Right renal cortex interstitium (tissue), 3 donors: ENCODE data around the gene AMTN. TPM values are rescaled to one million over a fixed set of nuclear protein-coding genes. Genes with fewer than 3 reads are reported as not detected.
"Not testable (repeated sequence)": the region's sequence is repeated elsewhere in the genome, so short reads cannot be mapped to it uniquely, and the experiment has no call there.

Source experiments
- DNase-seq, 3 donors: peaks; one replicate each; pipeline ENCODE4 v3.0.0-alpha.2; 2013; ENCODE audit warnings: low read depth in 3 of 3, low spot score in 2 of 3
- polyA plus RNA-seq, 3 donors: library from polyadenylated mRNA; unstranded; fragments of 120-200 nt; gene quantifications; one replicate each; pipeline ENCODE4 v1.2.1, GENCODE V29; 2013; ENCODE audit not compliant: insufficient read length in 3 of 3

The AMTN gene, protein sequence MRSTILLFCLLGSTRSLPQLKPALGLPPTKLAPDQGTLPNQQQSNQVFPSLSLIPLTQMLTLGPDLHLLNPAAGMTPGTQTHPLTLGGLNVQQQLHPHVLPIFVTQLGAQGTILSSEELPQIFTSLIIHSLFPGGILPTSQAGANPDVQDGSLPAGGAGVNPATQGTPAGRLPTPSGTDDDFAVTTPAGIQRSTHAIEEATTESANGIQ
- not detected for polyA plus RNA-seq

GRCh38 chr4:70518269-70518668 lies at the start of gene AMTN:
Gene AMTN (plus strand): TSS chr4:70518569. CDS start chr4:70518778, 209 bp downstream.
- DNase-seq: no peak

GRCh38 chr4:70471897-70472296 lies 46.5 kb upstream of the AMTN start, which contains the start of gene MUC7:
Gene MUC7 (plus strand): TSS chr4:70472197. CDS start chr4:70474022, 1,825 bp downstream.
- DNase-seq: no peak

DNA sequence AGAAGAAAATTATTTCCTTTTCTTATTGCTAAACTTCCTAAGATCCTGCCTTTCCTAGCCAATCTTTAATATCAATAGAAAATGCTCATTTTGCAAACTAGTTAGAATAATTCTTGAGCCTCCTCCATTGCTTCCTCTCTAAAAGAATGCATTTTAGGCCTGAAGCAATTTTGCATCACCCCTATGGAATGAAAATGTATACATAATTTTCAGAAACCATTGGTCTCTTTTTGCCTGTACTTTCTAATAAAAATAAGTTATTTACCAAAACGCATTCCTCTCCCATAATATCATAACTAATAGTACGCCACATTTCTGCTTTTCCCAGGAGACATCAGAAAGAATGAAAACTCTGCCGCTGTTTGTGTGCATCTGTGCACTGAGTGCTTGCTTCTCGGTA lies 44.7 kb upstream of the AMTN start:
- no peak for DNase-seq

DNA sequence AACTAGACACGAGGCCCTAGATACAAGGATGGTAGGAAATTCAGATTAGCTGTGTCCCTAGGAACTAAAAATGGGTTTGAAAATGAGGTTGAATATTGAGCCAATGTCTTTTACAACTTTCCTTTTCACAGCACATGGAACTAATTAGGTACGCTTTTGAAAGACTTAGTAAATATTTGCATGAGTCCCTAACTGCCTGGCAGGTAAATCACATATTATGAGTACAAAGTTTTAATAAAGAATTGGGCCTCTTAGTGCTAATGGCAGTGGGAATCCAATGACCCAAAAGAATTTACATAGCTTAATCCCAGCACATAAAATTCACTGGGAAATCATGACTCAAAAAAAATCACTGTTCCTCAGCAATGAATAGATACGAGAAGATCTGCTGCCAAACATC lies 29.6 kb upstream of the AMTN start:
- no peak for DNase-seq

- DNase-seq: no peak
Measured at GRCh38 chr4:70496231-70496630, 22.1 kb upstream of the AMTN start.

DNA sequence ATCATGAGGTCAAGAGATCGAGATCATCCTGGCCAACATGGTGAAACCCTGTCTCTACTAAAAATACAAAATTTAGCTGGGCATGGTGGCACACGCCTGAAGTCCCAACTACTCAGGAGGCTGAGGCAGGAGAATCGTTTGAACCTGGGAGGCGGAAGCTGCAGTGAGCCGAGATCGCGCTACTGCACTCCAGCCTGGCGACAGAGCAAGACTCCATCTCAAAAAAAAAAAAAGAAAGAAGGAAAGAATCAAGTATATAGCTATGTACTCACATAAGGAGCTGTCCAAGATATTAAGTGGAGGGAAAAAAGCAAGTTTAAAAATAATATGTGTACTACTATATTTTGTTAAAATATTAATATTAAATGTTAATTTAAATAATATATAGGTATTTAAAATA lies 16.5 kb upstream of the AMTN start:
- DNase-seq: not testable (repeated sequence)

- DNase-seq: no peak
Measured at GRCh38 chr4:70504733-70505132, 13.6 kb upstream of the AMTN start.

DNA sequence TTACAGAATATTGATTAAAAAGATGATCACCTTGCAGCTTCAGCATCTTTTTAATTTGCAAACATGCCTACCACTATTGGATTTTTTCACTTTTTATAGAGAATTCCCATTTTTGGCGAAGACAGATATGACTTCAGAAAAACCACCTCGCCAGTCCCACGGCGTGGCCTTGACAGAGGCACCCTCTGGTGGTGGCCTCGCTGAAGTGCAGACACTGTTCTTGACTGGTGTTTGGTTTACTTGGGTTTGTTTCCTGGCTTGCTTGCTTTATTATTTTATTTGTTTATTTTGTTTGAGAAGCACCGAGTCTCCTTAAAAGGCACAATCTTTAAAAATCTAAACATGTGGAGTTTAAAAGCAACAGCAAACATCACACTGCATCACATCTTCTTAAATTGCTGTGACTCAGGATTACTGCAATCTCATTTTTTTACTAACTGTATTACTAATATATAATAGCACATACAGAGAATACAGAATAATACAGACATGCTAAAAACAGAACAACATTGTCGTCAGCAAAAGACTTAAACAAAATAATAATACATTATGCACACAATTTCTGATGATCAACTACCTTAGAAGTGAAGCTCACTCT lies 13.1 kb upstream of the AMTN start:
- peak in 1 of 3 donors; percentile 33 for DNase-seq

DNA sequence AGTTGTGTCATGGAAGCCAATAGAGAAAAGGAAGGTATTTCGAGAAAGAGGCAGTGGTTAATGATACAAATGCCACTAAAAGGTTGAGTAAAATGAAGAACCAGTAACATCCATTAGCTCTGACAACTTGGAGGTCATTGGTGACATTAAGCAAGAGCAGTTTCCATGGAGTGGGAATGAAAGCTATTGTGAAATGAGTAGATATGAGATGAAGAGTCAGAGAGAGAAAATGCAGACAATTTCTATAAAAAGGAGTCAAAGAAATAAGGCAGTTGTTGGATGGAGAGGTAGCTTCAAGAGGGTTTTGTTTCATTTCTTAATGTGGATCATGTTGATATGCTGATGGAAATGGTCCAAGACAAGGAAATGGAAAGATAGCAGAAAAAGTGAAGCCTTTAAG lies 9.6 kb upstream of the AMTN start:
- DNase-seq: no peak

DNA sequence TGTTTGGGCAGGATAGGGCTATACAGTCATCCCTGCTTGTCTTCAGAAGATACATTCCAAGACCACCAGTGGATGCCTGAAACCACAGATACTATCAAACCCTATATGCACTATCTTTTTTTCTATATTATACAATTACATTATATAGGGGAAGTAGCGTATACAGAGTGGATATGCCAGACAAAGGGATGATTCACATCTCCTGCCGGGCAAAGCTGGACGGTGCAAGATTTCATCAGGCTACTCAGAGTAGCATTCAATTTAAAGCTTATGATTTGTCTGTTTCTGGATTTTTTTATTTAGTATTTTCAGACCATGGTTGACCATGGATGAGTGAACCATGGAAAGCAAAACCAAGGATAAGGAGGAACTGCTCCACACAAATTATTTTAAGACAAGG lies 7.0 kb upstream of the AMTN start:
- DNase-seq: no peak

- no peak for DNase-seq
Measured at GRCh38 chr4:70515367-70516250, 2.8 kb upstream of the AMTN start.

DNA sequence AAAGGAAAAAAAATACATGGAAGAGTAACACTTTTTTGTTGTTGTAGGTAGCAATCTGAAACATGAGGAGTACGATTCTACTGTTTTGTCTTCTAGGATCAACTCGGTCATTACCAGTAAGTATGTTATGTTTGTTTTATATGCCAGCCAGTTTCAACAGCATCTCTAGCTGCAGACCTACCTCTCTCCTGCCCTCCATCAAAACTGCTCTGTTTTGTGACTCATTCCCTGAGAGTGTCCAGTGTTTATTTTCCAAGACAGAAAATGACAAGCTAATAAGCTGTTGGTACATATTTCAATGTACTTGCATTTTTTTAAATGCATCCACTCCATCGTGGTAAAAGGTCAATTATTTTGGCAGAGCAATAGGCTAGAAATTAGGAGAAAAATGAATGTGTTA lies 347 bp downstream of the AMTN start:
- no peak for DNase-seq

DNA sequence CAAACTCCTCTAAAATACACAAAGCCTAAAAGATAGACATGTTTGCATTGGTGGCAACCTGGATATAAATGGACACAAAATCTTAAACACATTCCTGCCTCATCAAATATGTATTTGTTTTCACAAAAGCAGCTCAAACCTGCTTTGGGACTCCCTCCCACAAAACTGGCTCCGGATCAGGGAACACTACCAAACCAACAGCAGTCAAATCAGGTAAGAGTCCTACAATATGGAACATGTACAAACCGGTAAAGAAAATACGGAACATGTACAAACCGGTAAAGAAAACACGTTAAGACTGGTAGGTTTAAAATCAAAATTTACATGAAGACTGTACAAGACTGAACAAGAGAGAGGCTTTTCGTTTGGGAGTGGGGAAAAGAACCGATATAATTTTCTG lies 4.3 kb downstream of the AMTN start:
- no peak for DNase-seq

- no peak for DNase-seq
Measured at GRCh38 chr4:70530997-70531396, 12.6 kb downstream of the AMTN start.

GRCh38 chr4:70531981-70532380 lies 13.6 kb downstream of the AMTN start:
- DNase-seq: no peak

DNA sequence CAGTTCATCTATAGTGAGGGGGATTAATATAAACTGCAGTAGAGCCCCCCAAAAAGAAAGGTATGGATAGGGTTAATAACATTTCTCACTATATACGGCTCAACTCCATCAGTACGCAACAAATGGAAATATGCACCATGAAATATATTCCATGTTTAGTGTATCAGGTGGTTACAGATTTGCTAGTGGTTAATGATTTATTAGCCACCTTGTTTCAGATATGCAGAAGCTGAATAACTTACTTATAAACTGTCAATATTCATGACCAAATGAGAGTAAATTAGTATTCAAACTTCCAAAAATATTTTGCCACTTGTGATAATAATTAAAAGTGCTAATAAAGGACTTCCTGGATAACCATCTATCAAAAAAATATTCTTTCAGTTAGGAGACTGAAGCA lies 14.8 kb downstream of the AMTN start:
- no peak for DNase-seq

DNA sequence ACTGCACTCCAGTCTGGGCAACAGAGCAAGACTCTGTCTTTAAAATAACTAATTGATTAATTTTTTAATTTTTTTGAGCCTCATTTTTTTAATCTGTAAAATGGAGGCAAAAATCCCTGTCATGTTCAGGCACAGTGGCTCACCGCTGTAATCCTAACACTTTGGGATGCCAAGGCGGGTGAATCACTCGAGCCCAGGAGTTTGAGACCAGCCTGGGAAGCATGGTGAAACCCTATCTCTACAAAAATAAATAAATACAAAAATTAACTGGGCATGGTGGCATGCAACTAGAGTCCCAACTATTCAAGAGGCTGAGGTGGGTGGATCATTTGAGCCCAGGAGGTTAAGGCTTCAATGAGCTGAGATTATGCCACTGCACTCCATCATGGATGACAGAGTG lies 15.4 kb downstream of the AMTN start:
- DNase-seq: no peak

DNA sequence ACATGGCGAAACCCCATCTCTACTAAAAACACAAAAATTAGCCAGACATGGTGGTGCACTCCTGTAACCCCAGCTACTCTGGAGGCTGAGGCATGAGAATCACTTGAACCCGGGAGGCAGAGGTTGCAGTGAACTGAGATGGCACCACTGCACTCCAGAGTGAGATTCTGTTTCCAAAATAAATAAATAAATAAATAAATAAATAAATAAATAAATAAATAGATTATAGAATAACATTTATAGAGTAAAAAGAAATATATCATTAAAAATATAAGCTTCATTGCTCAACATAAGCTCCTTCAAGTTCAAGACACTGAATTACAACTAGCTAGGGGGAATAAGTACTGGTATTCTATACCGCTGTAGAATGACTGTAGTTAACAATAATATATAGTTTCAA lies 16.5 kb downstream of the AMTN start:
- DNase-seq: not testable (repeated sequence)

DNA sequence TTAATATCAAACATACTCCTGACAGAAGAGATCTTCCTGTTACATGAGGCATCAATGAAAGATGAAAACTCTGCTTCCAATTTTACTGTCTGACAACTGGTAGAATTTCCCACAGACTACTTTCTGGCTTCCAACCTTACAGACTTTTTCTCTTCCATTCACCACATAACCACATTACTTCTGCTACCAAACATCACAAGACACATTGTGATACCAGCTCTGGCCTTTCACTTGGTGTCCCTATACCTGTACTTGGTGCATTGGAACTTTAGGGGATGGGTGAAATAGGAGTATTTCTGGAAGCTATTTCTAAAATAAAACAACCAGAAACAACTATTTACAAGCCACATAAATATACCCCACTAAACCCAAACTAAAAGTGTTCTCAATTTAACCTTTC lies 20.5 kb downstream of the AMTN start:
- no peak for DNase-seq

- no peak for DNase-seq
Measured at GRCh38 chr4:70544279-70544868, 26.0 kb downstream of the AMTN start.

DNA sequence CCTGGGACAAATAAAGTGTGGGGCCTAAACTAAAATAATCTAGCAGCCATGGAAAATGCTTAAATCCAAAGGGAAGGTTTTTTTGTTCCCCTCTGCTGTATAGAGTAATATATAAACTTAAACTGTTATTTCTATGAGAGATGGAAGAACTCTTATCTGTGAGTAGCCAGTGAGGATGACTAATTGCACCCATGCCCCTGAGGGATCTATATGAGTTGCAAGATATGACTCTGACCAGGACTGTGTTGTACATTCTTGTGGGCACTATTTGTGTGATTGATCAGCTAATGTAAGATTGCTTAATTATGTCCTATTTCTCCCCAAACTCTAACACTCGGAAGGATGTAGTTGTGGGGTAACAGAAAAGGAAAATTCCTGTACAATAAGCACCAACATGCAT lies 38.5 kb downstream of the AMTN start:
- DNase-seq: no peak
